HepG2 (cell line): ENCODE results near the gene PKM. TPM values are rescaled to one million over a fixed set of nuclear protein-coding genes. Genes with fewer than 3 reads are reported as not detected.

ENCODE experiments used
- ATAC-seq: fragments of 200-7000 bp; cut with Tn5 transposase; 3 replicates; pipeline ENCODE4 v1.9.1; 2020; ENCODE audit warnings: mild to moderate bottlenecking, moderate library complexity
- BruUV-seq: library from RNA; stranded (reverse); fragments of 400-500 nt; replicated peaks from 2 replicates; lab custom pipeline; 2021; lab: Mats Ljungman, UMichigan
- CTCF ChIA-PET: fragments of 300-600 bp; formaldehyde crosslinking; extraction: SDS; loops from one replicate; lab custom pipeline; 2021; ENCODE audit warnings: low total read pairs, inconsistent platforms, low intra/inter-chr PET ratio; lab: Yijun Ruan, JAX
- POLR2A ChIA-PET: fragments of 350-600 bp; sonication (Branson Sonifier 250); formaldehyde crosslinking; loops from one replicate; lab custom pipeline; 2020; ENCODE audit warnings: antibody characterized with exemption, inconsistent platforms; lab: Yijun Ruan, JAX
- DNase-seq: peaks from one replicate; pipeline ENCODE4 v3.0.0-alpha.2; 2015; ENCODE audit warnings: low spot score
- FAIRE-seq: peaks from 3 replicates; lab custom pipeline; 2011; peaks lifted over from hg19 to GRCh38; lab: Jason Lieb, UNC
- H2AFZ ChIP-seq: one replicate; pipeline ENCODE4 v1.6.1; 2011; ENCODE audit warnings: low read length, inconsistent platforms
- H3K27ac ChIP-seq: fragments of 300-600 bp; 3 replicates; pipeline ENCODE4 v1.8.0; 2011; ENCODE audit warnings: mixed run types, mild to moderate bottlenecking, mixed read lengths, low read length, inconsistent platforms; ENCODE audit not compliant: insufficient read depth; ENCODE audit errors: extremely low read length
- H3K27me3 ChIP-seq, 2 experiments: fragments of 200-600 bp in 1 of 2; 2 replicates in 1 of 2; 3 replicates in 1 of 2; pipeline versions ENCODE4 v1.6.0 to v1.8.0; 2011; ENCODE audit warnings: low read length in 2 of 2, mild to moderate bottlenecking in 2 of 2, moderate library complexity in 2 of 2, inconsistent platforms in 1 of 2; ENCODE audit not compliant: insufficient read depth in 2 of 2, control insufficient read depth in 1 of 2
- H3K36me3 ChIP-seq, 2 experiments: fragments of 200-600 bp in 1 of 2; replicated peaks in 1 of 2; 2 replicates in 1 of 2; 3 replicates in 1 of 2; pipeline versions ENCODE4 v1.5.1 to v1.8.0; 2011; ENCODE audit warnings: low read length in 2 of 2, inconsistent platforms in 1 of 2; ENCODE audit not compliant: insufficient read depth in 2 of 2, control insufficient read depth in 1 of 2
- H3K4me1 ChIP-seq: 2 replicates; pipeline ENCODE4 v1.5.1; 2012; ENCODE audit warnings: low read length, inconsistent platforms; ENCODE audit not compliant: insufficient read depth
- H3K4me2 ChIP-seq: 2 replicates; pipeline ENCODE4 v1.6.0; 2011; ENCODE audit warnings: low read depth, low read length, inconsistent platforms
- H3K4me3 ChIP-seq, 3 experiments: fragments of 200-600 bp in 1 of 3; sonication (generic), shearing (Covaris generic) in 1 of 3; replicated peaks in 1 of 3; 2 replicates each; pipeline ENCODE4 v1.5.1; 2011 to 2016; ENCODE audit warnings: low read length in 3 of 3, inconsistent platforms in 2 of 3, low read depth in 2 of 3, mild to moderate bottlenecking in 2 of 3, control low read depth in 1 of 3, mixed read lengths in 1 of 3; ENCODE audit not compliant: insufficient read depth in 1 of 3
- H3K79me2 ChIP-seq: one replicate; pipeline ENCODE4 v1.6.1; 2011; ENCODE audit warnings: low read length, inconsistent platforms; ENCODE audit not compliant: insufficient read depth
- H3K9ac ChIP-seq: 2 replicates; pipeline ENCODE4 v1.6.0; 2011; ENCODE audit warnings: mild to moderate bottlenecking, low read depth, low read length, inconsistent platforms; ENCODE audit not compliant: insufficient read depth
- H3K9me3 ChIP-seq: 2 replicates; pipeline ENCODE4 v1.5.1; 2012; ENCODE audit warnings: mild to moderate bottlenecking, low read length
- H4K20me1 ChIP-seq: 2 replicates; pipeline ENCODE4 v1.6.0; 2011; ENCODE audit warnings: inconsistent platforms, mild to moderate bottlenecking, low read length, moderate library complexity; ENCODE audit not compliant: insufficient read depth
- ARNTL ChIP-seq: sonication (generic); formaldehyde crosslinking; IDR thresholded peaks from 2 replicates; pipeline ENCODE4 v1.4.0; 2020; ENCODE audit warnings: mild to moderate bottlenecking, missing genetic modification reagents
- CERS6 ChIP-seq: sonication (generic); formaldehyde crosslinking; IDR thresholded peaks from 2 replicates; pipeline ENCODE4 v1.5.0; 2020; ENCODE audit warnings: missing genetic modification reagents
- DZIP1 ChIP-seq: sonication (generic); formaldehyde crosslinking; IDR thresholded peaks from 2 replicates; pipeline ENCODE4 v1.5.0; 2020; ENCODE audit warnings: mild to moderate bottlenecking, missing genetic modification reagents
- PAF1 ChIP-seq: IDR thresholded peaks from 2 replicates; pipeline ENCODE4 v1.6.1; 2016; ENCODE audit warnings: missing genetic modification reagents, missing compliant biosample characterization
- SRF ChIP-seq: IDR thresholded peaks from 2 replicates; pipeline ENCODE4 v1.6.1; 2011; ENCODE audit warnings: mild to moderate bottlenecking, low read depth, low read length, moderate library complexity
- ZBTB4 ChIP-seq: sonication (generic); formaldehyde crosslinking; IDR thresholded peaks from 2 replicates; pipeline ENCODE4 v1.4.0; 2020; ENCODE audit warnings: missing genetic modification reagents, mild to moderate bottlenecking, borderline replicate concordance
- ZNF143 ChIP-seq: sonication (generic); formaldehyde crosslinking; IDR thresholded peaks from 2 replicates; pipeline ENCODE4 v1.4.0; 2020; ENCODE audit warnings: missing genetic modification reagents
- ZNF280D ChIP-seq: sonication (generic); formaldehyde crosslinking; IDR thresholded peaks from 2 replicates; pipeline ENCODE4 v1.5.1; 2020; ENCODE audit warnings: mild to moderate bottlenecking, missing genetic modification reagents
- ZNF766 ChIP-seq: sonication (generic); formaldehyde crosslinking; IDR thresholded peaks from 2 replicates; pipeline ENCODE4 v1.5.0; 2020; ENCODE audit warnings: missing genetic modification reagents, borderline replicate concordance
- ZNF780A ChIP-seq: sonication (generic); formaldehyde crosslinking; IDR thresholded peaks from 2 replicates; pipeline ENCODE4 v1.8.0; 2022; ENCODE audit warnings: mild to moderate bottlenecking, missing genetic modification reagents, moderate library complexity
- WGBS: methylation state at CpG from one replicate; pipeline ENCODE4 v1.1.6; 2017; ENCODE audit warnings: low lambda C conversion rate; 5-methylcytosine and 5-hydroxymethylcytosine counted together
- in situ Hi-C: cut with HindIII; loops from 2 replicates; pipeline ENCODE4 v1.10.0; 2017; ENCODE audit warnings: low pct_unique_long_range_greater_than_20kb; ENCODE audit not compliant: extremely low pct_ligation_motif_present
- intact Hi-C: fragments of 100-400 bp; cut with micrococcal nuclease; formaldehyde crosslinking; loops from one replicate; pipeline ENCODE4 v1.10.0; 2022; ENCODE audit not compliant: unreplicated experiment
- polyA plus RNA-seq, 8 experiments: library from polyadenylated mRNA; depleted of rRNA in 3 of 8; stranded (reverse) in 7 of 8; unstranded in 1 of 8; fragments of >200 nt; fragmentation: Illumina TruSeq in 4 of 8; extraction: Trizol in 4 of 8; gene quantifications; 2 replicates each; pipeline versions ENCODE4 v1.2.1 to v1.2.3, GENCODE V29; 2011 to 2016; ENCODE audit warnings: low read depth in 4 of 8, missing spikeins in 1 of 8, mixed read lengths in 1 of 8; ENCODE audit not compliant: insufficient read depth in 1 of 8
- total RNA-seq, 5 experiments: library from RNA; depleted of rRNA; stranded (reverse); fragments of >200 nt; fragmentation: Illumina TruSeq; extraction: Trizol; gene quantifications; 2 replicates each; pipeline ENCODE4 v1.2.3, GENCODE V29; 2016; ENCODE audit warnings: low read depth in 1 of 5

The PKM gene
- total and polyA plus RNA-seq, 2 of the 13 experiments (the other 11 are each of a cell fraction or from before 2014, with no cell fraction given) = 488 to 780 TPM

GRCh38 chr15:72193836-72194396 is 37.1 kb downstream of the PKM start:
- no peak for FAIRE-seq
- no peak for DNase-seq
- CTCF ChIA-PET = no interaction called here

More at GRCh38 chr15:72193836-72194396, 37.1 kb downstream of the PKM start:
- Histone ChIP-seq H3K9me3 (no peaks in the 10 kb centered on the region), H2AFZ (no peak overlapping the region), H3K79me2 (no peaks in the 10 kb centered on the region), H3K4me2 (no peak overlapping the region), H3K4me3 (no peak overlapping the region), H3K36me3 (peaks cover under 1 to 3% of the 10 kb centered on the region in 2 experiments; a peak in 4 of 5 replicates), H3K9ac (no peak overlapping the region), H4K20me1 (peaks cover 11% of the 10 kb centered on the region; the same call in 1 of the 2 replicates), H3K27me3 (peaks cover 6 to 11% of the 10 kb centered on the region in 2 experiments; a peak in 3 of 5 replicates), H3K4me1 (peaks cover 18% of the 10 kb centered on the region), H3K27ac (no peak overlapping the region)
- TF ChIP-seq ZBTB4 (CRISPR knock-in tag) = no peak
- no peak for TF ChIP-seq ARNTL
- no peak for TF ChIP-seq PAF1 (CRISPR knock-in tag)
- TF ChIP-seq ZNF766 = no peak
- TF ChIP-seq CERS6 (CRISPR knock-in tag) = no peak
- TF ChIP-seq ZNF143 (CRISPR knock-in tag) = no peak
- no peak for TF ChIP-seq ZNF780A (CRISPR knock-in tag)
- no peak for TF ChIP-seq ZNF280D (CRISPR knock-in tag)
- no peak for TF ChIP-seq DZIP1 (CRISPR knock-in tag)
- no peak for TF ChIP-seq SRF
- 61% methylated on average over 8 of the region's 8 CpGs for WGBS
- POLR2A ChIA-PET = no interaction called here
- intact Hi-C loops (no loop called here), in situ Hi-C loops (no loop called here)
- BruUV-seq = no TSS peak
- ATAC-seq = no peak
